HEK293 (cell line): ENCODE measurements around the gene SLC22A14.
"Not testable (repeated sequence)": the region's sequence is repeated elsewhere in the genome, so short reads cannot be mapped to it uniquely, and the experiment has no call there.

Source experiments
- CTCF ChIA-PET: fragments of 350-600 bp; formaldehyde crosslinking; extraction: SDS; loops from one replicate; lab custom pipeline; 2021; ENCODE audit warnings: antibody characterized with exemption; lab: Yijun Ruan, JAX
- POLR2A ChIA-PET: fragments of 300-600 bp; formaldehyde crosslinking; extraction: SDS; loops from one replicate; lab custom pipeline; 2020; ENCODE audit warnings: antibody characterized with exemption, inconsistent platforms; lab: Yijun Ruan, JAX
- H3K27ac ChIP-seq: fragments of 200-500 bp; sonication (Bioruptor generic); 2 replicates; pipeline ENCODE4 v1.5.1; 2014; ENCODE audit warnings: low read depth, low read length, control low read depth, inconsistent platforms; ENCODE audit errors: extremely low read depth
- H3K36me3 ChIP-seq, 2 experiments: fragments of 200-500 bp in 1 of 2; sonication (Bioruptor generic) in 1 of 2; 1 replicate in 1 of 2; 2 replicates in 1 of 2; pipeline ENCODE4 v1.5.1; 2014 to 2017; ENCODE audit warnings: inconsistent platforms in 2 of 2, low read length in 2 of 2; ENCODE audit not compliant: control insufficient read depth in 2 of 2, insufficient read depth in 1 of 2
- H3K4me1 ChIP-seq: fragments of 200-500 bp; sonication (Bioruptor generic); 2 replicates; pipeline ENCODE4 v1.5.1; 2014; ENCODE audit warnings: mild to moderate bottlenecking, low read length, inconsistent platforms; ENCODE audit not compliant: control insufficient read depth, insufficient read depth
- H3K4me3 ChIP-seq: 2 replicates; pipeline ENCODE4 v1.5.1; 2011; ENCODE audit warnings: low read depth, mild to moderate bottlenecking, control low read depth, low read length, moderate library complexity
- H3K9me3 ChIP-seq: fragments of 200-500 bp; sonication (Bioruptor generic); 2 replicates; pipeline ENCODE4 v1.5.1; 2014; ENCODE audit warnings: low read depth, low read length, inconsistent platforms; ENCODE audit not compliant: control insufficient read depth, insufficient read depth
- KLF7 ChIP-seq: fragments of 450-650 bp; formaldehyde crosslinking; IDR thresholded peaks from 2 replicates; pipeline ENCODE4 v1.5.1; 2016; ENCODE audit warnings: missing biosample characterization, missing genetic modification characterization, borderline replicate concordance
- SETDB1 ChIP-seq: IDR thresholded peaks from one replicate; pipeline ENCODE4 v1.6.1; 2017; ENCODE audit warnings: mild to moderate bottlenecking, low read length, moderate library complexity, mixed read lengths; ENCODE audit not compliant: insufficient read length
- ZBTB21 ChIP-seq: fragments of 450-650 bp; formaldehyde crosslinking; IDR thresholded peaks from 2 replicates; pipeline ENCODE4 v1.5.1; 2017; ENCODE audit warnings: missing biosample characterization, missing genetic modification characterization
- ZFP37 ChIP-seq: fragments of 450-650 bp; formaldehyde crosslinking; IDR thresholded peaks from 2 replicates; pipeline ENCODE4 v1.5.1; 2016; ENCODE audit warnings: missing biosample characterization, missing genetic modification characterization
- ZNF140 ChIP-seq: fragments of 450-650 bp; formaldehyde crosslinking; IDR thresholded peaks from 2 replicates; pipeline ENCODE4 v1.5.1; 2016; ENCODE audit warnings: missing biosample characterization, missing genetic modification characterization
- ZNF266 ChIP-seq: fragments of 450-650 bp; formaldehyde crosslinking; IDR thresholded peaks from 2 replicates; pipeline ENCODE4 v1.5.1; 2016; ENCODE audit warnings: missing biosample characterization, missing genetic modification characterization, low read depth
- ZNF292 ChIP-seq: fragments of 450-650 bp; formaldehyde crosslinking; IDR thresholded peaks from 2 replicates; pipeline ENCODE4 v1.5.1; 2016; ENCODE audit warnings: low read depth, missing biosample characterization, missing genetic modification characterization, borderline replicate concordance
- ZNF354C ChIP-seq: fragments of 450-650 bp; formaldehyde crosslinking; IDR thresholded peaks from 2 replicates; pipeline ENCODE4 v1.5.1; 2016; ENCODE audit warnings: missing biosample characterization, missing genetic modification characterization, low read depth, borderline replicate concordance
- ZNF394 ChIP-seq: fragments of 450-650 bp; formaldehyde crosslinking; IDR thresholded peaks from 2 replicates; pipeline ENCODE4 v1.5.1; 2016; ENCODE audit warnings: missing biosample characterization, missing genetic modification characterization, mild to moderate bottlenecking, moderate library complexity, borderline replicate concordance
- ZNF426 ChIP-seq: fragments of 450-650 bp; formaldehyde crosslinking; IDR thresholded peaks from 2 replicates; pipeline ENCODE4 v1.5.1; 2017; ENCODE audit warnings: missing biosample characterization, missing genetic modification characterization, mild to moderate bottlenecking, inconsistent platforms, moderate library complexity
- ZNF501 ChIP-seq: fragments of 450-650 bp; formaldehyde crosslinking; IDR thresholded peaks from 2 replicates; pipeline ENCODE4 v1.5.1; 2016; ENCODE audit warnings: missing biosample characterization, missing genetic modification characterization
- ZNF510 ChIP-seq: fragments of 450-650 bp; formaldehyde crosslinking; IDR thresholded peaks from 2 replicates; pipeline ENCODE4 v1.5.1; 2018; ENCODE audit warnings: mild to moderate bottlenecking, missing genetic modification characterization, missing biosample characterization; ENCODE audit not compliant: insufficient replicate concordance
- ZNF555 ChIP-seq: fragments of 450-650 bp; formaldehyde crosslinking; conservative IDR thresholded peaks from 2 replicates; pipeline ENCODE4 v1.5.1; 2017; ENCODE audit warnings: missing biosample characterization, mild to moderate bottlenecking, missing genetic modification characterization, inconsistent platforms
- ZNF558 ChIP-seq: fragments of 450-650 bp; formaldehyde crosslinking; IDR thresholded peaks from 2 replicates; pipeline ENCODE4 v1.5.1; 2016; ENCODE audit warnings: missing biosample characterization, missing genetic modification characterization
- ZNF560 ChIP-seq: fragments of 450-650 bp; formaldehyde crosslinking; IDR thresholded peaks from 2 replicates; pipeline ENCODE4 v1.5.1; 2017; ENCODE audit warnings: missing biosample characterization, missing genetic modification characterization, borderline replicate concordance
- ZNF623 ChIP-seq: fragments of 450-650 bp; formaldehyde crosslinking; IDR thresholded peaks from 2 replicates; pipeline ENCODE4 v1.5.1; 2016; ENCODE audit warnings: missing biosample characterization, missing genetic modification characterization
- ZNF629 ChIP-seq: fragments of 450-650 bp; formaldehyde crosslinking; IDR thresholded peaks from 2 replicates; pipeline ENCODE4 v1.5.1; 2017; ENCODE audit warnings: missing biosample characterization, missing genetic modification characterization
- ZNF664 ChIP-seq: fragments of 450-650 bp; formaldehyde crosslinking; IDR thresholded peaks from 2 replicates; pipeline ENCODE4 v1.5.1; 2016; ENCODE audit warnings: missing biosample characterization, missing genetic modification characterization
- ZNF701 ChIP-seq: fragments of 450-650 bp; formaldehyde crosslinking; IDR thresholded peaks from 2 replicates; pipeline ENCODE4 v1.5.1; 2016; ENCODE audit warnings: missing biosample characterization, missing genetic modification characterization
- ZXDB ChIP-seq: fragments of 450-650 bp; formaldehyde crosslinking; IDR thresholded peaks from 2 replicates; pipeline ENCODE4 v1.5.1; 2016; ENCODE audit warnings: missing biosample characterization, missing genetic modification characterization
- TF ChIP-seq, protein P1 (sequence below): fragments of 450-650 bp; formaldehyde crosslinking; IDR thresholded peaks from 2 replicates; pipeline ENCODE4 v1.5.1; 2016; ENCODE audit warnings: missing biosample characterization, missing genetic modification characterization, borderline replicate concordance
- TF ChIP-seq, protein P2 (sequence below): fragments of 450-650 bp; formaldehyde crosslinking; conservative IDR thresholded peaks from 2 replicates; pipeline ENCODE4 v1.5.1; 2016; ENCODE audit warnings: low read depth, missing biosample characterization, missing genetic modification characterization
- TF ChIP-seq, protein P3 (sequence below): fragments of 450-650 bp; formaldehyde crosslinking; IDR thresholded peaks from 2 replicates; pipeline ENCODE4 v1.5.1; 2016; ENCODE audit warnings: missing biosample characterization, missing genetic modification characterization
- TF ChIP-seq, protein P4 (sequence below): fragments of 450-650 bp; formaldehyde crosslinking; IDR thresholded peaks from 2 replicates; pipeline ENCODE4 v1.5.1; 2016; ENCODE audit warnings: missing biosample characterization, missing genetic modification characterization

Gene SLC22A14

DNA sequence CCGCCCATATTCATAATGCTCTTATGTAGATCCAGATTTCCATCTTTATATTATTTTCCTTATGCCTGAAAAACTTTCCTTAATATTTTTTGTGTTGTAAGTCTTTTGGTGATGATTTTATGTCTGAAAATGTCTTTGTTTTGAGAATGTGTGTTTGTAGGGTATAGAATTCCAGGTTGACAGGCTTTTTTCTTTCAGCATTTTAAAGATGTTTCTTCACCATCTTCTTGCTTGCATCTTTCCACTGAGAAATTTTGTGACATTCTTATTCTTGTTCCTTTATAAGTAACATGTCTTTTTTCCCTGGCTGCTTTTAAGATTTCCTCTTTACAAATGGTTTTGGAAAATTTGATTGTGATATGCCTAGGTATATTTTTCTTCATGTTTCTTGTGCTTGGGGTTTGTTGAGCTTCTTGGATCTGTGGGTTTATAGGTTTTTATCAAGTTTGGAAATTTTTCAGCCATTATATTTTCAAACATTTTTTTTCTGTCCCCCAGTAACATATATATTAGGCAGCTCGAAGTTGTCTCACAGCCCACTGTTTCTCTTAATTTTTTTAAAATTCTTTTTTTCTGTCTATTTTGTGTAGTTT lies 43.6 kb upstream of the SLC22A14 start:
- ChIA-PET CTCF (no interaction called here), POLR2A (no interaction called here)
- Histone ChIP-seq H3K9me3 (no peaks in the 10 kb centered on the region), H3K27ac (no peak overlapping the region), H3K4me3 (no peak overlapping the region), H3K4me1 (no peaks in the 10 kb centered on the region), H3K36me3 (peaks cover 0 to 47% of the 10 kb centered on the region in 2 experiments; a peak in 1 of 3 replicates)
- TF ChIP-seq SETDB1: peak; percentile 95
- TF ChIP-seq ZNF701: no peak
- TF ChIP-seq ZNF558 (tag by site-specific recombination): peak; percentile 64

DNA sequence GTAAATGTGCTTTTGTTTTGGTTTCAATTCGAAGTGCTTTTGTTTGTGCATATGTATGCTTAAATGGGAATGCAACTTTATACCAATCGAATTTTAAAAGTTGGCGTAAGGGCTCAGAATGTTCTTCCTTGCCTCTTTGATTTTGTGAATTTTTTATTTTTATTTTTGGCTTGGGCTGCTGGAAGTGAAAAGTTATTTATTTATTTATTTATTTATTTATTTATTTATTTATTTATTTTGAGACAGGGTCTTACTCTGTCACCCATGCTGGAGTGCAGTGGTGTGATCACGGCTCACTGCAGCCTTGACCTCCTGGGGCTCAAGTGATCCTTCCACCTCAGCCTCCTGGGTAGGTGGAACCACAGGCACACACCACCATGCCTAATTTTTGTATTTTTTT lies 39.3 kb upstream of the SLC22A14 start:
- H3K36me3 ChIP-seq: peaks cover 0 to 43% of the 10 kb centered on the region in 2 experiments; a peak in 1 of 3 replicates
- H3K4me3 ChIP-seq, H3K9me3 ChIP-seq, H3K27ac ChIP-seq, CTCF ChIA-PET, POLR2A ChIA-PET, H3K4me1 ChIP-seq: not testable (repeated sequence)
- TF ChIP-seq ZXDB: peak; percentile 61; the same call in 1 of the 2 replicates
- TF ChIP-seq, protein P1, sequence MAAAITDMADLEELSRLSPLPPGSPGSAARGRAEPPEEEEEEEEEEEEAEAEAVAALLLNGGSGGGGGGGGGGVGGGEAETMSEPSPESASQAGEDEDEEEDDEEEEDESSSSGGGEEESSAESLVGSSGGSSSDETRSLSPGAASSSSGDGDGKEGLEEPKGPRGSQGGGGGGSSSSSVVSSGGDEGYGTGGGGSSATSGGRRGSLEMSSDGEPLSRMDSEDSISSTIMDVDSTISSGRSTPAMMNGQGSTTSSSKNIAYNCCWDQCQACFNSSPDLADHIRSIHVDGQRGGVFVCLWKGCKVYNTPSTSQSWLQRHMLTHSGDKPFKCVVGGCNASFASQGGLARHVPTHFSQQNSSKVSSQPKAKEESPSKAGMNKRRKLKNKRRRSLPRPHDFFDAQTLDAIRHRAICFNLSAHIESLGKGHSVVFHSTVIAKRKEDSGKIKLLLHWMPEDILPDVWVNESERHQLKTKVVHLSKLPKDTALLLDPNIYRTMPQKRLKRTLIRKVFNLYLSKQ: peak; percentile 80
- TF ChIP-seq ZBTB21: peak; percentile 63; the same call in 1 of the 2 replicates
- TF ChIP-seq KLF7 (tag by site-specific recombination): peak; percentile 47; the same call in 1 of the 2 replicates
- peak; percentile 66; the same call in 1 of the 2 replicates for TF ChIP-seq ZNF558 (tag by site-specific recombination)
- TF ChIP-seq, protein P2, sequence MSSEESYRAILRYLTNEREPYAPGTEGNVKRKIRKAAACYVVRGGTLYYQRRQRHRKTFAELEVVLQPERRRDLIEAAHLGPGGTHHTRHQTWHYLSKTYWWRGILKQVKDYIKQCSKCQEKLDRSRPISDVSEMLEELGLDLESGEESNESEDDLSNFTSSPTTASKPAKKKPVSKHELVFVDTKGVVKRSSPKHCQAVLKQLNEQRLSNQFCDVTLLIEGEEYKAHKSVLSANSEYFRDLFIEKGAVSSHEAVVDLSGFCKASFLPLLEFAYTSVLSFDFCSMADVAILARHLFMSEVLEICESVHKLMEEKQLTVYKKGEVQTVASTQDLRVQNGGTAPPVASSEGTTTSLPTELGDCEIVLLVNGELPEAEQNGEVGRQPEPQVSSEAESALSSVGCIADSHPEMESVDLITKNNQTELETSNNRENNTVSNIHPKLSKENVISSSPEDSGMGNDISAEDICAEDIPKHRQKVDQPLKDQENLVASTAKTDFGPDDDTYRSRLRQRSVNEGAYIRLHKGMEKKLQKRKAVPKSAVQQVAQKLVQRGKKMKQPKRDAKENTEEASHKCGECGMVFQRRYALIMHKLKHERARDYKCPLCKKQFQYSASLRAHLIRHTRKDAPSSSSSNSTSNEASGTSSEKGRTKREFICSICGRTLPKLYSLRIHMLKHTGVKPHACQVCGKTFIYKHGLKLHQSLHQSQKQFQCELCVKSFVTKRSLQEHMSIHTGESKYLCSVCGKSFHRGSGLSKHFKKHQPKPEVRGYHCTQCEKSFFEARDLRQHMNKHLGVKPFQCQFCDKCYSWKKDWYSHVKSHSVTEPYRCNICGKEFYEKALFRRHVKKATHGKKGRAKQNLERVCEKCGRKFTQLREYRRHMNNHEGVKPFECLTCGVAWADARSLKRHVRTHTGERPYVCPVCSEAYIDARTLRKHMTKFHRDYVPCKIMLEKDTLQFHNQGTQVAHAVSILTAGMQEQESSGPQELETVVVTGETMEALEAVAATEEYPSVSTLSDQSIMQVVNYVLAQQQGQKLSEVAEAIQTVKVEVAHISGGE: peak; percentile 79
- TF ChIP-seq ZNF510 (tag by site-specific recombination): peak; percentile 79
- peak; percentile 75 for TF ChIP-seq ZNF664 (tag by site-specific recombination)
- TF ChIP-seq, protein P3, sequence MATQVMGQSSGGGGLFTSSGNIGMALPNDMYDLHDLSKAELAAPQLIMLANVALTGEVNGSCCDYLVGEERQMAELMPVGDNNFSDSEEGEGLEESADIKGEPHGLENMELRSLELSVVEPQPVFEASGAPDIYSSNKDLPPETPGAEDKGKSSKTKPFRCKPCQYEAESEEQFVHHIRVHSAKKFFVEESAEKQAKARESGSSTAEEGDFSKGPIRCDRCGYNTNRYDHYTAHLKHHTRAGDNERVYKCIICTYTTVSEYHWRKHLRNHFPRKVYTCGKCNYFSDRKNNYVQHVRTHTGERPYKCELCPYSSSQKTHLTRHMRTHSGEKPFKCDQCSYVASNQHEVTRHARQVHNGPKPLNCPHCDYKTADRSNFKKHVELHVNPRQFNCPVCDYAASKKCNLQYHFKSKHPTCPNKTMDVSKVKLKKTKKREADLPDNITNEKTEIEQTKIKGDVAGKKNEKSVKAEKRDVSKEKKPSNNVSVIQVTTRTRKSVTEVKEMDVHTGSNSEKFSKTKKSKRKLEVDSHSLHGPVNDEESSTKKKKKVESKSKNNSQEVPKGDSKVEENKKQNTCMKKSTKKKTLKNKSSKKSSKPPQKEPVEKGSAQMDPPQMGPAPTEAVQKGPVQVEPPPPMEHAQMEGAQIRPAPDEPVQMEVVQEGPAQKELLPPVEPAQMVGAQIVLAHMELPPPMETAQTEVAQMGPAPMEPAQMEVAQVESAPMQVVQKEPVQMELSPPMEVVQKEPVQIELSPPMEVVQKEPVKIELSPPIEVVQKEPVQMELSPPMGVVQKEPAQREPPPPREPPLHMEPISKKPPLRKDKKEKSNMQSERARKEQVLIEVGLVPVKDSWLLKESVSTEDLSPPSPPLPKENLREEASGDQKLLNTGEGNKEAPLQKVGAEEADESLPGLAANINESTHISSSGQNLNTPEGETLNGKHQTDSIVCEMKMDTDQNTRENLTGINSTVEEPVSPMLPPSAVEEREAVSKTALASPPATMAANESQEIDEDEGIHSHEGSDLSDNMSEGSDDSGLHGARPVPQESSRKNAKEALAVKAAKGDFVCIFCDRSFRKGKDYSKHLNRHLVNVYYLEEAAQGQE (tag by site-specific recombination): peak; percentile 78
- TF ChIP-seq ZNF394 (tag by site-specific recombination): peak; percentile 94
- peak; percentile 66; the same call in 1 of the 2 replicates for TF ChIP-seq ZNF266
- 0 out of 2 replicates have a peak, but pooled peaks have one; percentile 47 for TF ChIP-seq ZNF292 (tag by site-specific recombination)
- 0 out of 2 replicates have a peak, but pooled peaks have one; percentile 36 for TF ChIP-seq ZNF501 (tag by site-specific recombination)
- TF ChIP-seq ZNF354C: 0 out of 2 replicates have a peak, but pooled peaks have one; percentile 29
- TF ChIP-seq ZNF629 (tag by site-specific recombination): peak; percentile 48; the same call in 1 of the 2 replicates
- peak; percentile 81 for TF ChIP-seq ZNF140 (tag by site-specific recombination)
- peak; percentile 89 for TF ChIP-seq ZNF426 (tag by site-specific recombination)
- peak; percentile 70 for TF ChIP-seq ZNF560 (tag by site-specific recombination)
- peak; percentile 58; the same call in 1 of the 2 replicates for TF ChIP-seq ZFP37 (tag by site-specific recombination)
- peak; percentile 84 for TF ChIP-seq ZNF555 (tag by site-specific recombination)
- TF ChIP-seq ZNF623: peak; percentile 76
- TF ChIP-seq, protein P4, sequence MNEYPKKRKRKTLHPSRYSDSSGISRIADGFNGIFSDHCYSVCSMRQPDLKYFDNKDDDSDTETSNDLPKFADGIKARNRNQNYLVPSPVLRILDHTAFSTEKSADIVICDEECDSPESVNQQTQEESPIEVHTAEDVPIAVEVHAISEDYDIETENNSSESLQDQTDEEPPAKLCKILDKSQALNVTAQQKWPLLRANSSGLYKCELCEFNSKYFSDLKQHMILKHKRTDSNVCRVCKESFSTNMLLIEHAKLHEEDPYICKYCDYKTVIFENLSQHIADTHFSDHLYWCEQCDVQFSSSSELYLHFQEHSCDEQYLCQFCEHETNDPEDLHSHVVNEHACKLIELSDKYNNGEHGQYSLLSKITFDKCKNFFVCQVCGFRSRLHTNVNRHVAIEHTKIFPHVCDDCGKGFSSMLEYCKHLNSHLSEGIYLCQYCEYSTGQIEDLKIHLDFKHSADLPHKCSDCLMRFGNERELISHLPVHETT (tag by site-specific recombination): 0 out of 2 replicates have a peak, but pooled peaks have one; percentile 57
